ENCODE data around the gene SPNS3.

DNA sequence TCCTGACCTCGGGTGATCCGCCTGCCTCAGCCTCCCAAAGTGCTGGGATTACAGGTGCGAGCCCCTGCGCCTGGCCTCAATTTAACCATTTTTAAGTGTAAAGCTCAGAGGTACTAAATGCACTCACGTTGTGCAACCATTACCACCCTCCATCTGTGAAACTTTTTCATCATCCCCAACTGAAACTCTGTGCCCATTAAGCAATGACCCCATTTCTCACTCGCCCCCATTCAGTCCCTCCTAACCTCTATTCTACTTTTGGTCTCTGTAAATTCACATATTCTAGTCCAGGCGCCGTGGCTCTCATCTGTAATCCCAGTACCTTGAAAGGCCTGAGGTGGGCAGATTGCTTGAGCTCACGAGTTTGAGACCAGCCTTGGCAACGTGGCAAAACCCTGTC lies 8.3 kb upstream of the SPNS3 start:
- no peak for TF ChIP-seq SIN3A (conservative IDR thresholded peaks at IDR 0.05 in 1 of 2, IDR thresholded peaks at IDR 0.05 in 1 of 2; ENCODE audit: low read depth in 1 of 2, low read length in 2 of 2)
- TF ChIP-seq EZH2 (IDR thresholded peaks at IDR 0.05; ENCODE audit: low read depth, low read length, severe bottlenecking): no peak
